ENCODE measurements around the gene JDP2.
"Not testable (repeated sequence)": the region's sequence is repeated elsewhere in the genome, so short reads cannot be mapped to it uniquely, and the experiment has no call there.

Gene JDP2

DNA sequence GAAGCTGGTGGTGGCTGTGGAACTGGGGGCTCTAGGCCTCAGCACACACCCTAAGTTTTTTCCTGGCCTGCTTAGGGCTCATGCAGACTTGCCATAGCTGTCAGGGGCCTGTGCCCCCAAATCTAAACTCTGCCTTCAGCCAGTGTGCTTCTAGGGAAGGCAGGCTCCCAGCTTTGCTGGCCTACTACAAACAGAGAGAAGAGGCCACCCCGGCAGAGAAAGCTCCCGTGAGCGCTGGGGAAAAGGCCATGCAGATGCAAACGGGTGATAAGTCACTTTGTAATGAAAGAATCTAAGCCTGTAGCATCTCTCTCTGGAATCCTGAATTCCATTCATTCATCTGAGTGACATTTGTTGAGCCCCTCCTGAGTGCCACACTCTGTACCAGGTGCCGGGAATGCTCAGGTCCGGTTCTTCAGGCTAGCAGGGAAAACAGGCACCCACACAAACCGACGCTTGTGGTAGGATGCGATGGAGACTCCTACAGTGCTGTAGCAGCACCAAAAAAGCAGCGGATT, 29.9 kb downstream of the JDP2 start:
- DNase-seq = no peak

DNA sequence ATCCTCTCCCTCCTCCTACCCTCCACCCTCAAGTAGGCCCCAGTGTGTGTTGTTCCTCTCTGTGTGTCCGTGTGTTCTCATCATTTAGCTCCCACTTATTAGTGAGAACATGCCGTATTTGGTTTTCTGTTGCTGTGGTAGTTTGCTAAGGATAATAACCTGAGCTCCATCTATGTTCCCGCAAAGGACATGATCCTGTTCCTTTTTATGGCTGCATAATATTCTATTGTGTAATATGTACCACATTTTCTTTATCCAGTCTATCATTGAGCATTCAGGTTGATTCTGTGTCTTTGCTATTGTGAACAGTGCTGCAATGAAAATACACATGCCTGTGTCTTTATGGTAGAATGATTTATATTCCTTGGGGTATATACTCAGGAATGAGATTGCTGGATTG, 30.5 kb downstream of the JDP2 start:
- DNase-seq = no peak

DNA sequence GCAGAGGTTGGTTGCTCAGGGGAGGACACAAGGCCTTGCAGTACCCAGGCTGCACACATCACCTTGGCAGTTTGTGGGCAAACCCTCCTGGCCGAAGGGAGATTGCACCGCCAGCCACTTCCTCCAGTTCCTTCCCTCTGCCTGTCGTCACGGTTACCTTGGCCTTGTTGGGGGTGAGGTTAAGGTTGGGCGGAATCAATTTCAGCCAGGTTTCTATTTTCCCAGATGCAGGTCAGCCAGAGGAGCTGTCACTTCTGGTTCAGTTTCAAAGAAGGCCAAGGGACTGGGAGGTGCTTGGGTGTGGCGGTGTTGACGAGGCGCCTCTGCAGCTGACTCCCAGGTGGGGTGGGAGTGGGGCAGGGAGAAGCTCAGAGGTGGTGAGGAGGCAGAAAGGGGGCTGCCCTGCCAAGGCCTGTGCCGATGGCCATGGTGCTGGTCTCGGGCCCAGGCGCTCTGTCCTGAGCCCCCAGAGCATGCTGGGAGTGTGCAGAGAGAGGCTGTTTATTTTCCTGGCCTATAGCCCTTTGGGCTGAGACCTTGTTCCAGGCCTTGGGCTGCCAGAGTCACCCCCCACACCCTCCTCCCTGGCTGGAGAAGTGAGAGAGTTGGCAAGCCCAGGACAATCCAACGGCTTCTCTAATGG, 31.4 kb downstream of the JDP2 start:
- DNase-seq = no peak

DNA sequence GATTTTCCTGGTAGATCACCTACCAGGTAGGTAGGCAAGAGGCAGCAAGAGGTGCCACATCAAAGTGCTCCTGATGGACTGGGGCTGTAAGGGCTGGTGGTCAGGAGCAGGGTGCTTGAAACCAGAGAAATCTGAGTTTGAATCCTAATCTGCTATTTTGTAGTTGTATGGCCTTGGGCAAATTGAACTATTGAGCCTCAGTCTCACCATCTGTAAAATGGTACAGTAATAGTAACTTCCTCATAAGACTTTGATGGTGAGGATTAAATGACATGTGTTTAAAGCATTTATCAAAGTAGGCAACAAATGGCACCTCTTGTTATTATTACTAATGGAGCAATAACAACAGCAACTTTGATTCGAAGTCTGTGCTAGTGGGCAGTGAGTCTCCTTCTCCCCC, 32.0 kb downstream of the JDP2 start:
- DNase-seq = no peak

DNA sequence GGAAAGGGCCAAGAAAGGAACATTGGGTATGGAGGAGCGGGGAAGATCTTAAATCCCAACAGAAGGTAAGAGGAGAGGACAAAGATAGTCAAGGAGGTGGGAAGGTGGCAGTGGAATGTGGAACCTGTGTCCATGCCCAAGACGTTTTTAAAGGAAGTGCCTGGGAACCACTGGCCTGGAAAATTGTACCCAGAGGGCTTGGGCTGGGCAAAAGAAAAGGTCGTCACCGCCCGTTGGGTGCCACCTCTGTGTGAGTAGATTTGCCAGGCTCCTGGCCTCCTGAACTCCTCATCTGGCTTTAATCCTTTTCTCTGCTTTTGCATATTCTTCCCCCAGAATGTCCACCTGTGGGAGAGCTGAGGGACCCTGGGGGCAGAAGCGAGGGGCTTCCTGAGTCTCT, 32.6 kb downstream of the JDP2 start:
- DNase-seq = no peak

DNA sequence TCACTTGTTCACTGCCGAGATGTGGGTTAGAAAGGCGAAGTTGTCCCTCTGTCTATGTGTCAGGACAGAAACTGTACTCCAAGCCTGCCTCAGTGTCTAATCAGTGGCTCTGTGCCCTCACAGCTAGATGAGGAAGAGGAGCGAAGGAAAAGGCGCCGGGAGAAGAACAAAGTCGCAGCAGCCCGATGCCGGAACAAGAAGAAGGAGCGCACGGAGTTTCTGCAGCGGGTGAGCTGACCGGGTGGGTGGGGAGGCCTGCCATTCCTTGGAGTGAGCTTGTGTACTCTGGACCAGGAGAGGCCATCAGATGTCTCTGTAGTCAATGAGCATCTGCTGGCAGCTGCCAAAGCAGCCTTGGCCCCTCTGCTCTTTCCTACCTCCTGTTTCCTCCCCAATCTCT, 33.5 kb downstream of the JDP2 start:
- no peak for DNase-seq

DNA sequence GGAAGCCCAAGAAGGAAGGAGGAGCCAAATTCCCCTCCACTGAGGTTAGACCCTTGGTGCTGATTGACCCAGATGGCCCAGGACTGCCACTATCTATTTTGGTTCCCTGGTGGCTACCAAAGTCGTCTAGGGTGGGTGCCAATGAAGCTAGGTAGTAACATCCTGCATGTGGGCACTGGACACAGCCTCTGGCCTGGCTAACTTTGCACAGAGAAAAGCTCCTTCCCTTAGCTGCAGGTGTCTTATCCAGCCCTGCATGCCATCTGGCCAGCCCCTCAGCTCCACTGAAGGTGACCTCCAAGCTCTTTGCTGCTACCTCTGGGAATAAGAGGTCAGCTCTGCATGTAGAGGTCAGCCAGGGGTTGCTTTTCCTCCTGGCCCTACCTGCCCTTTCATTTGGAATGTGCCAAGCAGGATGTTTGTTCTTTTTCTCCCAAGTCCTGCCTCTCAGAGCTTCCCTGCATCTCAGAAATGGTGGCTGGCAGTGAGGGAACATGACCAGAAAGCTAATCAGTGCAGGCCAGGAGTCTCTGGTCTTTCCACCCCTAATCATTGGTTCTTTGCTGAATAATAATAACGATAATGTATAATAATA, 34.0 kb downstream of the JDP2 start:
- no peak for DNase-seq

DNA sequence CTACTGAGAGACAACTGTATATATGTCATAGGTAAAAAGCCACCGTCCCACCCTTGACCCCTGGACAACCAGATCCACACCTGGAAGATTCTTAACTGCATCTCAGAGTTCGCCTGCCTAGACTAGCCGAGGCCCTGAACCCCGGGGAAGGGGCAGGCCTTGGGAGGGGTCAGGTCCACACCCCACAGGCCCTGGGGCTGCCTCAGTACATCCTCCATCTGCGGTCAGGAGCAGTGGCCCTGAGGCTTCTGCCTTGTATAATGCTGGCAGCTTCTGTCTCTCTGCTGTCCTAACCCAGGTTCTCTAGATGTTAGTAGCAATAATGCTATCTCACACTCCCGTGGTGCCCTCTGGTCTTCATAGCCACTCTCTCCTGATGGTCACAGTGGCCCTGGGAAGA, 36.8 kb downstream of the JDP2 start:
- no peak for DNase-seq

DNA sequence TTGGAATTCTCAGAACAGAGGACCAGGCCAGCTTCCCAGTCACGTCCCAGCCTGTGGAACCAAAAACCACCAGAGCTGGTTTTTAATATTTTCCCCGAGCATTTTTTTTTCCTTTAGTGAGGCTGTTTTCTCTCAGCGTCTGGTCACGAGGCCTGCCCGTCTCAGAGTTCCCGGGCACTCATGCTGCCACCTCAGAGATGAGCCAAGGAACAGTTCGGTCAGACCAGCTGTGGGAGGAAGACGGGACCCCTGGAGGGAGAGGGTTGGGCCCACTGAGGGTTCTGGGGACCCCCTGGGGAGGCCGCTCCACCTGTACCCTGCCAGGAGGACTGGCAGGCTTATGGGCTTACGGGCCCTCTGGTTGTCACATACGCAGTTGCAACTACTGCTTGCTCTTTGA, 39.9 kb downstream of the JDP2 start:
- no peak for DNase-seq

DNA sequence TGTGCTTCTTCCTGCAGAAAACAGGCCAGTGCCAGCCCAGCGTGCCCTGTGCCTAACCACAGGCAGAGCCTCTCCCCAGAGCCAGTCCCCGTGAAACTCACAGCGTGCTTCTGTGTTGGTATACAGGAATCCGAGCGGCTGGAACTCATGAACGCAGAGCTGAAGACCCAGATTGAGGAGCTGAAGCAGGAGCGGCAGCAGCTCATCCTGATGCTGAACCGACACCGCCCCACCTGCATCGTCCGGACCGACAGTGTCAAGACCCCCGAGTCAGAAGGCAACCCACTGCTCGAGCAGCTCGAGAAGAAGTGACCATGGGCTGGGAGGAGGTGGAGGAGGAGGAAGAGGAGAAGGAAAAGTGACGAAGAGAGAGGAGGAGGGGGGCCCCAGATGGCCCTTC, 41.3 kb downstream of the JDP2 start:
- no peak for DNase-seq

DNA sequence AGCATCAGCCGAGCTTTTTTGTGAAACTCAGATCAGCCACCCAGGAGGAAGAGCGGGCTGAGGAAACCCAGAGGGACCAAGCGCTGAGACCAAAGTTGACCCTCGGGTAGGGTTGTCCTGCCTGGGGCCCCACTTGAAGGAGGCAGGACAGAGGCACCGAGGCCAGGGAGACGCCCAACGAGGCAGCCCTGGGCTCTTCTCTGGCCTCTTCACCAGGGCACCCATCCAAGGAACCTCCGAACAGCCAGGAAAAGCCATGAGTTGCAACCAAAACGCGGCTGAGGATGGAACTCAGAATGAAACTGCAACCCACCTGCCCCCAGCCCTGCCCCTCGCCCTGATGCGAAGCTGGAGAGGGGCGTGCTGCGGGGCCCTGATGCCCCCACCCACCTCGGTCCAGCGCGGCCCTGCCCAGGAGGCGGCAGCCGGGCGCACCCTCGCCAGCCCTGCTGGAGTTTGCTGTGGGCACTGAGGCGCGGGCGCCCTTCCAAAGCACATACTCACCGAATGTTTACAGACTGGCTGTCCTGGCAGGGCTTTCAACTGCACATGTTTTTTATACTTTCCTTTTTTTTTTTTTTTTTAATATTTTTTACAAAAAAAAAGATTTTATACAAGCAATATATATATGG, 41.9 kb downstream of the JDP2 start:
- no peak for DNase-seq

DNA sequence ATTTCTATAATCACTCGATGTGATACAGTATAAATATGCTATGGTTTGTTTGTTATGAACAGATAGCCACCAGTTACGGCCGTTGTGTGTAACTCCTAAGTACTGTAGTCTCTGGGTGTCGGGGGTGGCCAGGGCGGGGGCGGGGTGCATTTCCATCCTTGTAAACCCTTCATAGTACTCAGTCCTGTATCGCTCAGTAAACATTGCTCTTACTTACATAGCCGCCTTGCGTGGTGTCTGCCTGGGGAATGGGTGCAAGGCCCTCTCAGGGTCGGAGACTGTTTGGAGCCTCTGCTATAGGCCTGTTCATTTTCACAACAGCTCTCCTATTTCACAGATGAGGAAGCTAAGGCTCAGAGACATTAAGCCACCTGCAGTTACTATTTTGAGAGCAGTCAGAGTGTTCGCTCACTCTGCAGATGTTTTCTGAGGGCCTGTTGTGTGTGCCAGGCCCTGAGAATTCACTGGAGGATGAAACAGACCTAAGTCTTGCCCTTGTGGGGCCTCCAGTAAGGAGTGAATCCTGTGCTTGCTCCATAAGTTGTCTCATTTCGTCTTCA, 42.5 kb downstream of the JDP2 start:
- DNase-seq = no peak

DNA sequence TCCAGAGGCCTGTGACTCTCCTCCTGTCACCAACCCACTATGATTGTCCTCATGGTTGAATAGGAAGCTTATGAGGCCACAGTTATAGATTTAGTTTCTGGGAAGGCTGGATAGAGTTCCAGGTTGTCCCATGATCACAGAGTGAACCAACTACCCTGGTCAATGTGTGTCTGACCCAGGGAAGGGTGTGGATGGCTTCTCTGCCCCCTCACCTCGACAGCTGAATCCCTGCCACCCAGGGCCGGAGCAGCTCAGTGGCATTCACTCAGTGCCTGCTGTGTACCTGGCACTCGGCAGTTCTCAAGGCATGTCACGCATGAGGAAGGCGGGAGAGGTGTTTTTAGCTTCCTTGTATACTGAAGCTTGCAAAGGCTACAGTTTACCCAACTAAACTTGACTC, 43.2 kb downstream of the JDP2 start:
- DNase-seq = no peak

DNA sequence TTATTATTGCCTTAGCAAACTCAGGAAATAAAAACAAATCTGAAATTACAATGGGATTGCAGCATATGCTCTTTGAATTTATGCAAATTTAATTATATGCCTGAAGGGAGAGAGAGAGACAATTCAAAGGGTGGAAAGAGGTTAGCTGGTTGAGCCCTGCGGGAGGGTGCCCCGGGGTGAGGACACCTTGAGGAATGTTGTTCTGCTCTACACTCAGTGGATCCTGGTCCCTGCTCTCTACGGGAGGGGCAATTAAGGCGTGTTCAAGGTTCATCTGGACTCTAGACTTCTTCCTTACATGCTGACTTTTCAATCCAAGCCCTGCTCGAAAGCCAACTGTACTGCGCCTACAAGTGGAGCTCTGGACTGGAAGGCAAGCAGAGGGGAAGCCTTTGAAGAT, 46.3 kb downstream of the JDP2 start:
- DNase-seq = not testable (repeated sequence)

DNA sequence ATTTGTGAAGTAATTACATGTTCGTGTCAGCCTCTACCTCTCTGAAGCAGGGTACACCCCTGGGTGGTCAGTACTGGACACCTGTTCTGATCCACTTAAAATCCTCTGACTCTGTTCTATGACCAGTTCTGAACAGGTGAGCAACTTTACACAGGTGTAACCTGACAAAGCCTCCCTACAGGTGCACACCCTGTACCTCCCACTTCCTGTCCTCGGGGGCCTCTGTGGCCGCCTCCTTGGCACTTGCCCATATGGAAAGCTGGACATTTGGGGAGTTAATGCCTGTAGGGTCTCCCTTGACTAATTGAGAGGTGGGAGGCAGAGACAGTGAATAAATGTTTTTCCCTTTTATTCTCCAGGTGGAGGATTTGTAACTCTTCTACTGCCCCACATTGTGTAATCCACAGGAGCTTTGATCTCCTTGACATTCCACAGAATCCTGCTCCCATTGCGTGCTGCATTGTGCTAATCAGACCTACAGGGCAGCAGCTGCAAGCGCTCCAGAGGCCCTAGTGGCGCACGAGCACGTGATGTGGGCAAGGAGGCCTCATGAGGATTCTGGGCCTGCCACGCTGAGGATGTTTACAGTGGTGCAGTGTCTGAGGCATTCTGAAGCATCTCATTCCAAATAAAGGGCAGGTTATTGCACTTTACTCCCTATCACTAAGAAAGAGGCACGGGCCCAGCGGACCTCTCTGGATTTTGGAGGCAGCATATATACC, 48.6 kb downstream of the JDP2 start:
- DNase-seq = peak; percentile 16

DNA sequence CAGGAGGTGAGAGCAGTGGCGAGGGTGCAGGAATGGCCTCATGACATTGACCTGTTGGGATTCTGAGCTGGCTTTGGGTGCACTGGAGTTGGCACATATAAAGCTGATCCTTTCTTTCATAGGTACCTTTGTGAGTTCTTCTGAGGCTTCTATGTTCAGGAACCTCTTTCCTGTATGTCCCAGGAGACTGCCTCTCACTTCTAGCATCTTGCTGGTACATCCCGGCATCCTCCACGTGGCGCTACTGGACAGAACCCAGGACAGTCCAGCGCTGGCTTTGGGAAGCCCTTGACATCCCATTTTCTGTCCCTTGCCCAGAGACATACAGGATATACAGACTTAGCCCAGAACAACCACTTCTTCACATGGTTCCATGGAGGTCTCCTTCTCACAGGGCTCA, 50.1 kb downstream of the JDP2 start:
- DNase-seq = no peak

DNA sequence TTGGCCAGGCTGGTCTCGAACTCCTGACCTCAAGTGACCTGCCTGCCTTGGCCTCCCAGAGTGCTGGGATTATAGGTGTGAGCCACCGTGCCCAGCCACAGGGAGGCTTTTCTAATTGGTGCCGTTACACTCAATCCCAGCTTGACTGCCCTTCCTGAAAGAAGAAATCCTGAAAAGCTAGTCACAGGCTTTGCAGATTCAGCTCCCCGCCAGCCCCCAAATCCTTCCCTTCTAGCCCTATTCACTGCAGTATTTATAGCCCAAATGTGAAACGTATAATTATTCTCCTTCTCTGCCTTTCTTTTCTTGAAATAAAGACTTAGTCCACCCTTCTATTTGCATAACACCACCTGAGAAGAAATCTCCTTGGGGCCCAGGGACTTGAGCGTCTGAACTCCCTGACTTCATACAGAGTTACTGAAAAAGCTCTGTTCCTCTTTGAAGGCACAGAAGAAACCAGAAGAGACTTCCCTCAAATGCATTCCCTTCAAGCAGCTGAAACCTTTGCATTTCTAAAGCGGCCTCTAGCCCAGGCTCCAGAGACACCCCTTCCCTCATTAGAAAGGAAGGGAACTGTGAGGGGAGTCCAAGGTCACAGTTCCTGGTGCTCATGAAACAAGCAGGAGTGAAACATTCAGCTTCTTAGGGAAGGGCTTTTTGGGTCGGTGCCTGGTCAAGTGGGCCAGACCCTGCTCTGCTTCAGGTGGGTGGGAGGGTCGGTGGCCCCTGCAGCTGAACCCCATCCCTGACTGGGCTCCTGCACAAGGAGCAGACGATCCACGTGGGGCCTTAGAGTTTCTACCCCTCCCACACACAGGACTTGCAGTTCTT, 52.2 kb downstream of the JDP2 start:
- DNase-seq = no peak

DNA sequence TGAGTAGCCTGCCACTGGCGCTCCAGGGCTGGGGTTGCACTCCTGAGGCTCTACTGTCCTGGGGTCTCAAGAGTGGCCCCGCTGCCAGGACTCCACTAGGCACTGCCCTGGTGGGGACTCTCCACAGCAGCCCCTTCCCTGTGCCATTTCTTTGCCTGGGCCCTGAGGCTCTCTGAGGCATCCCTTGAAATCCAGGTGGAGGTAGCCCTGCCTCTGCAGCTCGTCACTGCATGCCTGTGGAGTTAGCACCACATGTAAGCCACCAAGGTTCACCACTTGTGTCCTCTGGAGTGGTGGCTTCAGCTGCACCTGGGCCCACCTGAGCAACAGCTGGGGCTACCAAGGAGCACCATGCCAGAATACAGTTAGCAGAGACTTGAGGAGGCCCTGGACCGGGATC, 54.5 kb downstream of the JDP2 start:
- DNase-seq = no peak

DNA sequence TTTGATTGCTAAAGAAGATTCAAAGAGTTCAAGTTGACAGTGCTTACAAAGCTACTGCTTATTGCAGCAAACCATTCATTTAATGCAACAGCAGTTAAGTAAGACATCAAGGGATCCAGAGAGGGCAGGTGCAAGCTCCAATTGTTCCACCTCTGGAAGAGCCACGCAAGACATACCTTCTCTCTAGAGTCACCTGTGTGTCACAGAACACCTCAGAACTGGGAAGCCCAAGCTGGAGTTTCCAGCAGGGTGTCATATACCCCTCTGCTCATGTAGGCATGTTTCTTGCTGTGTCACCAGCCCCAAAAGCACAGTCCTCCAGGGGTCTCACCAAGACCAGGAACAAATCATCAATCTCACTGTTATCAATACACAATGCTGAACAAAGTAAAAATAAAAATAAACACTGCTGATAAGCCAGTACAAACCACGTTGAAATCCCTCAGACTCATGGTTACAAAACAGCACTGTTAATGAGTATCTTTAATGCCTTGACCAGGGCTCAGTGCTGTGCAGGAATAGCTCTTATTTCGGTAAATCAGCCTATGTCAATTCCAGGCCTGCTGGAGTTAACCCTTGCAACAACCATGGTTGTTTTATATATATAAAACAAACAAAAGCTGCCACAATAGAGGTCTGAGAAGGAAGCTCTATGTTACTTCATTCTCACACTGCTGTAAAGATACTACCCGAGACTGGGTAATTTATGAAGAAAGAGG, 57.0 kb downstream of the JDP2 start:
- DNase-seq = no peak

DNA sequence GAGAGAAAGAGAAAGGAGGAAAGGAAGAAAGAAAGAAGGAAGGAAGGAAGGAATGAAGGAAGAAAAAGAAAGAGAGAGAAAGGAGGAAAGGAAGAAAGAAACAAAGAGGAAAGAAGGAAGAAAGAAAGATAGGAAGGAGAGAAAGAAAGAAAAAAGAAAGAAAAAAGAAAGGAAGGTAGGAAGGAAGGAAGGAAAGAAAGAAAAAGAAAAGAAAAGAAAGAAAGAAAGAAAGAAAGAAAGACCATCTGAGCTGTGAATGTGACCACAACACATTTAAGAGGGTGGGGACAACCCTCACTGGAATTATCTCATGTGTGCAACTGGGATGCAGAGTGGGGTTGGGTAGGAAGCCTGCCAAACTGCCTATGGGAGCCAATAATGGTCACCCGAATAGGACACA, 58.5 kb downstream of the JDP2 start:
- DNase-seq = no peak

DNA sequence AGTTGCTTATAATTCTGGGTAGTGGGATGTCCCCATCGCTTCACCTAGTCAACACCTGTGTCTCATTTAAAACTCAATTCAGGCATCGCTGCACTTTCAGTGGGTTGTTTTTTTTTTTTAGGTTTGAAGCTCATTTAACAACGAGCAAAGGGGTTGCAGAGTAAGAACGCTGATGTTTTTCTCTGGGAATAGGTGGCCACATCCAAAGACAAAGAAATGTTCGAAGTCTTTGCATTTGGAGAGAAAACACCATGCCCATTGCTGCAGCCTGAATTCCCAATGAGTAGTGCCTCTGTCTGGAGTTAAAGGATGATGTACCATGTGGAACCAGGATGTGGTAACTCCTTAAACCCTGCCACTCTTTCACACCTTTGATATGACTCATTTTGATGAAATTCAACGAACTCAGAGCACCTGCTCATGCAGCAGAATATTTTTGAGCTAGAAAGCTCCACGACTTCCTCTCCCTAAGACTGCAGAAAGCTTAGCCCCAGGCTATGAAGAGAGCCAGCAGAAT, 59.4 kb downstream of the JDP2 start:
- no peak for DNase-seq

DNA sequence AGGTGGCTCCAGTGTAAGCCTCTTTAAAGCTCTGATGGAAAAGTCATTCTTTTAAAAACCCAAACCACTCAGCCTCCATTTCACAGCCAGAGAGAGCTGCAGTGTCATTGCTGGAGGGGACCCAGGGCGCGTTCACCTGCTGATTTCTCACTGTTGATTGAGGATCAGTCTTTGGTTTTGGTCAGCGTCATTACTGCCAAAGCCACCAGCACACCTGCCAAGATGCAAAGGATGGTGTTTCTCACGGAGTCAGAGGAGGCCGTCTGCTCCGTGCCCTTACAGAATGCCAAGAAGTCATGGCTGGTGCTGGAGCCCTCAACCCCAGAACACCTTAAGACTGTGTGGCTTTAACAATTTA, 61.6 kb downstream of the JDP2 start:
- no peak for DNase-seq

Data from fibroblast of skin of right biceps (primary cell).